Fibroblast of skin of right quadriceps (primary cell): ENCODE measurements around the gene KIAA1755.

Experiments
- DNase-seq: peaks from one replicate; pipeline ENCODE4 v3.0.0-alpha.2; 2013

The KIAA1755 gene

DNA sequence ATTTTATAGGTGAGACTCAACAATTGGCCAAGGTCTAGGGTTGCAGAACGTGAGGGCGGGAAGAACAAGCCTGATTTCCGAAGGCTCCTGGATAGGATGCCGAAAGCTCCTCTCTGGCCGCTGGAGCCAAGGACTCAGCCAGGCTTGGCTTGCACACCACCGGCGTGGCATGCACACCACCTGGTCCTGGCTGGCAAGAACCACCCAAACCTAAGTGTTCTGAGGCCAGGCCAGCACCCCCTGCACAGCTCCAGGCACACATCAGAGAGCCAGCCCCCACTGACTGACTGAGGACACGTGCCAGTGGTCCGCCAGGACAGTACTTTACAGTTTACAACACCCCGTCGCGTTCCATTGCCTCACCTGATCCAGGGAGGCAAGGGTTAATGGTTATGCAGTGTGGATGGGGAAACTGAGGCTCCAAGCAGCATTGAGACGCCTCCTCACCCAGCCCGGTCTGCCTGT lies 95.9 kb downstream of the KIAA1755 start:
- DNase-seq, result no peak

DNA sequence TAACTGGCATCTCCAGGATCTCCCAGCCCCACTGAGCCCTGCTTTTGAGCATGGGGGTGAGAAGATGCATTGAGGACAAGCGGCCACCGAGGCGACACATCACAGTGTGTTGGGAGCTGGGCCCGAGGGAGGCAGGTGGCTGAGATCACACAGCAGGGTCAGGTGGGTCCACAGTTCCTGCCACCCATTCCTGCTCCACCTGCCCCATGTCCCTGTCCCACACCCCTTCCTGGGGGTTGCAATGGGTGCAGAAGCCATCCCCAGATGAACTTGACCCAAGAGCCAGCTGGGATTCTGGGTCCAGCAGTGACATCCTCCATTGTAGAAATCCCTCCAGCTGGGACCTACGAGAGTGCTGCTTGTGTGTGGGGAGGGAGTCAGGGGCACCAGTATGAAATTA lies 96.5 kb downstream of the KIAA1755 start:
- no peak for DNase-seq

DNA sequence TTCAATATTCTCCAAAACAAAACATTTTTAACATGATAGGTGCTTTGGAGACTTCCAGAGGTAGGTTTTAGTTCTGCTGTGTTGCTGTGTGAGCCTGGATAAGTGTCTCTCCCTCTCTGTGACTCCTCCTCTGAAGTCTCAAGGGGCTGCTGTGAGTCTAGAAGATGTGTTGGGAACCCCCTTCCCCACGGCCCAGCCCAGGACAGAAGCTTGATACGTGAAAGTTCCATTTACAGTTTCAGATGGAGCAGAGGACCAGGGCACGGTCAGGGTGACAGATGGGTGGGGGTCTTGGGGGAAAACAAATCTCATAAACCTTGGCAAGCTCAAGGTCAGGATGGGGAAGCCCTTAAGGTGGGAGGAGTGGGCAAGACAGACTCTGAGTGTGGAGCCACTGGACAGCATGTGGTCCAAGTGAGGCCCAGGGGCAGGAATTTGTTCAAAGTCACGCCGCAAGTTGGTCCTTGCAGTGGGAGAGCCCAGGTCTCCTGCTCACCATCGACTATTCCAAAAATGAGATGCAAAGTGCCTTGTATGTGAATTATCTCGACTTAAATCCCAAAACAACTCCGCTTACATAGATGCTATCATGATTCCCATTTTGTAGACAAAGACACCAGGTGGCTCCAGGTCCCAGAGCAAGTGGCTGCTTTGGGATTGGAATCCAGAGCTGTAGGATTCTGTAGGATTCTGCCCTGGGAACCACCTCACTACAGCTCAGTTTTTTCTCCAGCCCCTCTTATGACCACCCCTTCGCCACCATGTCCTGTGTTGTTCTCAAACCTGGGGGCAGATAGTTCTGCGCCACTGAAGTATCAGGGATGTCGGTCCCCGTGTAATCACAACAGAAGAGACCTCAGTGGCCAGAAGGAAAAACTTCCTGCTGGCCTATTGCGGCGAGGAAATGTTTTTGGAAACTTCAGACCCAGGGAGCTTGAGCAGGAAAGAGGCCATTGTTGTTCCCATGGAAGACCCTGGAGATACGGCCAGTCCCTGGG lies 97.4 kb downstream of the KIAA1755 start:
- no peak for DNase-seq

DNA sequence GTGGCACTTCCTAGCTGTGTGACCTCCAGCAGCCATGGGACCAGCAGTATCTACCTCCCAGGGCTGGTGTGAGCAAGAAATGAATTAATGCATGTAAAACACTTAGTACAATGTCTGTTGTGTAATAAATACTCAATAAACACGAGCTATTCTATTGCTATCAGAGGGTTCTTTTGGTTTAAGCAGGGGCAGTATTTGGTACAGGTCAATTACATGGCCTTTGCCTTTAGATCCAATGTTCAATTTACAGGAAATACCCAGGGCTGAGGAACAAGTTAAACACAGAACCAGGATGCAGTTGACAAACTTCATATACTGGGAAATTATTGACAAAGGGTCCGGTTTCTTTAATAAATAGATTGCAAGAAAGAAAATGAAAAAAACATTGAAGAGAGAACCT lies 98.4 kb downstream of the KIAA1755 start:
- DNase-seq, result no peak

DNA sequence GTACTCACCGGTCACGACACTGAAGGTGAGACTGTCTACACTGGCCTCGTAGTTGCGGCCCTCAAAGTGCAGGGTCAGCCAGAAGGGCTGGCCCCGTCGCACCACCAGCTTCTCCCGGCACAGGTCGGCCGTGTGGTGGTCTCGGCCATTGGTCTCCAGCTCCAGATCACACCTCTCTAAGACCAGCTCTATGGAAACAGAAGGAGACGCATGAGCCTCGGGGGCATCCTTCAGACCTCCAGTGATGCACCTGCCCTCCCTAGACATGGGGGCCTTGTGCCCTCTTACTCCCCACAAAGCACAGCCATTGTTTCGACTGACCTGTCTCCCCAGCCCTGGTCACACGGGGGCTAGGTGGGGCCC lies 99.1 kb downstream of the KIAA1755 start:
- DNase-seq, result no peak
